Chondrocyte (in vitro differentiated cells): ENCODE data around the gene BLTP3B. TPM values are rescaled to one million over a fixed set of nuclear protein-coding genes. Genes with fewer than 3 reads are reported as not detected.
A peak's percentile ranks its signal among the peaks of the same experiment; 100 is the strongest.

ENCODE experiments used
- DNase-seq: peaks from one replicate; pipeline ENCODE4 v3.0.0; 2021; ENCODE audit warnings: mixed read lengths, low spot score
- H3K27ac Mint-ChIP-seq: one replicate; pipeline ENCODE4 v1.8.0; 2021; ENCODE audit warnings: mild to moderate bottlenecking, moderate library complexity, mixed read lengths; ENCODE audit not compliant: unreplicated experiment
- H3K27me3 Mint-ChIP-seq: 2 replicates; pipeline ENCODE4 v1.8.0; 2021; ENCODE audit warnings: low read depth, mixed read lengths
- H3K36me3 Mint-ChIP-seq: 2 replicates; pipeline ENCODE4 v1.8.0; 2021; ENCODE audit warnings: low read depth, mixed read lengths
- H3K4me1 Mint-ChIP-seq: 2 replicates; pipeline ENCODE4 v1.8.0; 2021; ENCODE audit warnings: low read depth, mild to moderate bottlenecking, mixed read lengths
- H3K4me3 Mint-ChIP-seq: one replicate; pipeline ENCODE4 v1.8.0; 2021; ENCODE audit warnings: mild to moderate bottlenecking, moderate library complexity, mixed read lengths; ENCODE audit not compliant: unreplicated experiment
- H3K9me3 Mint-ChIP-seq: 2 replicates; pipeline ENCODE4 v1.8.0; 2021; ENCODE audit warnings: low read depth, mixed read lengths
- total RNA-seq: library from RNA; stranded (reverse); gene quantifications from 3 replicates; pipeline ENCODE4 v1.2.1, GENCODE V29; 2021
- TF ChIP-seq, protein P1 (sequence below): fragments of 200-600 bp; sonication (generic); IDR thresholded peaks from 2 replicates; pipeline ENCODE4 v1.5.0; 2021; ENCODE audit warnings: antibody characterized with exemption, mild to moderate bottlenecking, moderate library complexity

The BLTP3B gene
- total RNA-seq, 1 donor from 2014 or later, result 13.9 TPM

DNA sequence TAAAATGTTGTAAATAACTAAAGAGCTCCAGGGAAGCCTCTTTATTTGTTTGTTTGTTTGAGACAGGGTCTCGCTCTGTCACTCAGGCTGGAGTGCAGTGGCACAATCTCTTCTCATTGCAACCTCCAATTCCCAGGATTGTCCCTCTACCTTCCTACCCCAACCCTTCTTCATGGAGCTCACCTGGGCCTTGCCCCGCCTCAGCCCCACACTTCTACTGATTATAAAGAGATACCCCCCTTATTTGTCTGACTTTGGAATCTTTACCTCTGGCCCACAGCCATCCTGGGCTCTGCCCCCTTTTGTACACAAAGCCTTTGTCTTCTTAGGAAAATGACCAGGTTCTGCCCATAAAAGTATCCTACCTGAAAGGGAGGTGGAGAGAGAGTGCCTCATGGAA, 9.1 kb upstream of the BLTP3B start:
- TF ChIP-seq, protein P1, sequence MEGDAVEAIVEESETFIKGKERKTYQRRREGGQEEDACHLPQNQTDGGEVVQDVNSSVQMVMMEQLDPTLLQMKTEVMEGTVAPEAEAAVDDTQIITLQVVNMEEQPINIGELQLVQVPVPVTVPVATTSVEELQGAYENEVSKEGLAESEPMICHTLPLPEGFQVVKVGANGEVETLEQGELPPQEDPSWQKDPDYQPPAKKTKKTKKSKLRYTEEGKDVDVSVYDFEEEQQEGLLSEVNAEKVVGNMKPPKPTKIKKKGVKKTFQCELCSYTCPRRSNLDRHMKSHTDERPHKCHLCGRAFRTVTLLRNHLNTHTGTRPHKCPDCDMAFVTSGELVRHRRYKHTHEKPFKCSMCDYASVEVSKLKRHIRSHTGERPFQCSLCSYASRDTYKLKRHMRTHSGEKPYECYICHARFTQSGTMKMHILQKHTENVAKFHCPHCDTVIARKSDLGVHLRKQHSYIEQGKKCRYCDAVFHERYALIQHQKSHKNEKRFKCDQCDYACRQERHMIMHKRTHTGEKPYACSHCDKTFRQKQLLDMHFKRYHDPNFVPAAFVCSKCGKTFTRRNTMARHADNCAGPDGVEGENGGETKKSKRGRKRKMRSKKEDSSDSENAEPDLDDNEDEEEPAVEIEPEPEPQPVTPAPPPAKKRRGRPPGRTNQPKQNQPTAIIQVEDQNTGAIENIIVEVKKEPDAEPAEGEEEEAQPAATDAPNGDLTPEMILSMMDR, result no peak
- H3K36me3 Mint-ChIP-seq, result no peaks in the 10 kb centered on the region
- no peak overlapping the region for H3K27ac Mint-ChIP-seq

DNA sequence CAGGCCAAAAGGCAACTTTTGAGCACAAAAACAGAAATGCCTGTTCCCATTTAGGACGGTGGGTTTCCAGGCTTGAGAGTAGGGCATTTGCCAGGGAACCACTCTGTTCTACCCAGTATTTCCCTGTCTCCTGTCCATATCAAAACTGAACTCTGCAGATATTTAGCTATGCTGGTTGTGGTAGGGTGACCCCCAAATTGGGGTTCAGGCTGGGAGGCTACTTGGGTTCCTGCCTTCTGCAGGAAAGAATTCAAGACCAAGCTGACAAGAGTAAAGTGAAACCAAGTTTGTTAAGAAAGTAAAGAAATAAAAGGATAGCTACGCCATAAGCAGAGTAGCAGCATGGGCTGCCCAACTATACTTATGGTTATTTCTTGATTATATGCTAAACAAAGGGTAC, 3.6 kb upstream of the BLTP3B start:
- H3K4me3 Mint-ChIP-seq, result no peak overlapping the region
- TF ChIP-seq, protein P1, result no peak
- H3K9me3 Mint-ChIP-seq, result no peaks in the 10 kb centered on the region
- H3K36me3 Mint-ChIP-seq, result no peaks in the 10 kb centered on the region
- DNase-seq, result no peak
- H3K4me1 Mint-ChIP-seq, result peaks cover 5% of the 10 kb centered on the region
- no peak overlapping the region for H3K27ac Mint-ChIP-seq
- no peaks in the 10 kb centered on the region for H3K27me3 Mint-ChIP-seq

More for the DNA sequence above, 9.1 kb upstream of the BLTP3B start:
- Mint-ChIP-seq H3K4me1 (no peaks in the 10 kb centered on the region), H3K9me3 (no peaks in the 10 kb centered on the region), H3K4me3 (no peak overlapping the region), H3K27me3 (no peaks in the 10 kb centered on the region)
- no peak for DNase-seq

DNA sequence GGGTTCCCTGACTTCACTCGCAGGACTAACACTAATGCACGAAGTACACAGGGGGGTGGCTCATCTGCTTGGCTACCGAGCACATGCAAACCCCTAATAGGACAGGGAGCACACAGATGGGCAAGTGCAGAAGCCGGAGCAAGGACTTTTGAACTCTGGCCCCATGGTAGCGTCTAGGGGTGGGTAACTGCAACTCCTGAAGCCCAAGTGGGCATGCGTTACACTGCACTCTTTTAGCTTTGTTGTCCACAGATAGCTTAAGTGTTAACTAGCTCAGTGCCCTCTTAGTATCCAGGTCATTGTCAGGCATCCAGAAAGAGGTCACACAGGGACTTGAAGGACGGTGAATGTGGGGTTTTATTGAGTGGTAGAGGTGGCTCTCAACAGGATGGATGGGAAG, 3.0 kb upstream of the BLTP3B start:
- TF ChIP-seq, protein P1, result no peak
- H3K36me3 Mint-ChIP-seq, result no peaks in the 10 kb centered on the region
- H3K9me3 Mint-ChIP-seq, result no peaks in the 10 kb centered on the region
- H3K4me3 Mint-ChIP-seq, result no peak overlapping the region
- H3K27me3 Mint-ChIP-seq, result no peaks in the 10 kb centered on the region
- no peak overlapping the region for H3K27ac Mint-ChIP-seq
- peaks cover 8% of the 10 kb centered on the region for H3K4me1 Mint-ChIP-seq
- no peak for DNase-seq

DNA sequence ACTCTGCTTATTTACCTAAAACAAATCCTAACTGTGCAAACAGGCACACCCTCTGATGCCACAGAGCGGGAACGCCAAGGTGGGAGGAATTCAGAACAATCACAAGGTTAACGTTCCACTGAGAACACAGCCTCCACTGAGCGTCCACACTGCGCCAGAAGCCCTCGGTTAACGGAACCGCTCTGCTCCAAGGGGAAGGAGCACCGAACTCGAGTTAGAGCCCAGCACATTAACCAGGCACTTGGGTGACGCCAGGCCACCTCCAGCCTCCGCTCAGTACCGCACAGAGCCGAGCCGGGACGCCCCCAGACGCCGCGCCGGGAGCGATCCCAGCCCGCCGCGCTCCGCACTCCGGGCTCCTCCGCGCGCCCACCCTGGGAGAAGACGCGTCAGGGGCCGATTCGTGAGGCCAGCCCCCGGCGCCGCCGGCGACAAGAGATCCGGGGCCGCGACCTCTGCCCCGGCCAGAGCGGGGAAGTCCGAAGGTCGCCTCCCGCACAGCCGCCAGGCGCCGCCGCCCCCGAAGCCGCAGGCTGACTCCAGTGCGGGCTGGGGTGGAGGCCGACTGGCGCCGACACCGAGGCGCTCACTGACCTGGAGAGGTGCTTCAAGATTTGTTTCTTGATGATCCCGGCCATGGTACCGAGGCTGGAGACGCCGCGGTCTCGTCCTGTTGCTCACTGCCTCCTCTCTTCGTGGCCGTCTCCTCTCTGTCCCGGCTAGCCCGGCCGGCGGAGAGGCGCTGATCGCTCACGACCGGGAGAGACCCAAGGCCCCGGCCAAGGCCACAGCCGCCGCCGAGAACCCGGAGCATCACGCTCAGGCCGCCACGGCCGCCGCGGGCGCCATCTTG, 450 bp downstream of the BLTP3B start:
- no peaks in the 10 kb centered on the region for H3K27me3 Mint-ChIP-seq
- no peaks in the 10 kb centered on the region for H3K9me3 Mint-ChIP-seq
- no peaks in the 10 kb centered on the region for H3K36me3 Mint-ChIP-seq
- H3K27ac Mint-ChIP-seq, result peak overlapping the region; percentile 96
- H3K4me1 Mint-ChIP-seq, result peaks cover 26% of the 10 kb centered on the region
- TF ChIP-seq, protein P1, result no peak
- DNase-seq, result no peak
- H3K4me3 Mint-ChIP-seq, result peak overlapping the region; percentile 82

DNA sequence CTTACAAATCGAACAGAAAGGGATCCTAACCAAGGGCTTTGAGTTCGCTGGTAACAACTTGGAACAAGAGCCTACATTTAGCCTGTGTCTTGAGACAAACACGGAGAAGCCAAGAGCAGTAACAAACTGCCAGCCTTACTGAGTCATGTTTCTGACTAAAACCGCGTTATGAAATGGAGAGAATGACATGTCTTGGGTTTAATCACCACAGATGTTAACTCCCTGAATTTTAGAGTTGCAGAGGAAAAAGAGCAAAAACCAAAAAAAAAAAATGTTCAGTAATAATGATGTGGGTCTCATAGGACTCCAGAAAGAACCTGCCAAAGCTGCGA, 1.0 kb downstream of the BLTP3B start:
- no peak for DNase-seq
- TF ChIP-seq, protein P1, result no peak
- H3K9me3 Mint-ChIP-seq, result no peaks in the 10 kb centered on the region
- H3K27me3 Mint-ChIP-seq, result no peaks in the 10 kb centered on the region
- H3K4me1 Mint-ChIP-seq, result peaks cover 26% of the 10 kb centered on the region
- peak overlapping the region; percentile 89 for H3K27ac Mint-ChIP-seq
- H3K4me3 Mint-ChIP-seq, result peak overlapping the region; percentile 82
- H3K36me3 Mint-ChIP-seq, result no peaks in the 10 kb centered on the region
